HG03159 (cell line): Measurements from ENCODE around the gene PRR16.
A peak's percentile ranks its signal among the peaks of the same experiment; 100 is the strongest.

Source experiments
- ATAC-seq: cut with Tn5 transposase; IDR thresholded peaks from one replicate; pipeline ENCODE4 v1.9.1; 2021; ENCODE audit warnings: mild to moderate bottlenecking, moderate library complexity; ENCODE audit not compliant: unreplicated experiment

Gene PRR16

GRCh38 chr5:120512791-120513650 lies 48.9 kb downstream of the PRR16 start:
- no peak for ATAC-seq

GRCh38 chr5:120516805-120517204 lies 52.7 kb downstream of the PRR16 start:
- no peak for ATAC-seq

DNA sequence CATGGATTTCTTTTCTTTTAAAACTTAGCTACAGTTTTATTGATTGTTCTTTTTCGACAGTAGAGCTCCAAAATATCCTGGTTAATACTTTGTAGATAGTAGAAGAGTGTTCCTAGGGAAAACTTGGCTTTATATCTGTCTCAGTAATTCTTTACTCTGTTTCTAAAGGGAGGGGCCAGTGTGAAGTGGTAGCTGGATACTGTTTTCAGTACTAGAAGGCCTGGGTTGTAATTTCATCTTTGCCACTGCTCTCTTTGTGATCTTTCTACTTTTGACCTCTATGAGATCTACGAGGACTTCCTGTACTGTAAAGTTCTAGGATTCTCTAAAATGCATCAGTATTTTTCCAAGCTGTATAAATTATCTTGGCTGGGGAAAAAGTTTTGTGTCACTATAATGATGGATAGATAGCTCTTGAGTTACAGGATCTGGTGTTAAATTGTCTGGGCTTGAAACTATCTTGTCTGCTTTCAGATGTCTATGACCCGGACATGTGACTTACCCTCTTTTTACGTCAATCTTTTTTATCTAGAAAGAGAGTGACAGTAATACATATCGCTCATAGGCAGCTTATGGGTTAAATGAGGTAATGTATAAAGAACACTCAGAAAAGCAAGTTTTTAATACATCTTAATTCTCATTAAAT lies 53.6 kb downstream of the PRR16 start:
- ATAC-seq, result no peak

- ATAC-seq, result no peak
Measured at GRCh38 chr5:120518581-120518980, 54.5 kb downstream of the PRR16 start.

- ATAC-seq, result no peak
Measured at GRCh38 chr5:120527251-120527650, 63.2 kb downstream of the PRR16 start.

DNA sequence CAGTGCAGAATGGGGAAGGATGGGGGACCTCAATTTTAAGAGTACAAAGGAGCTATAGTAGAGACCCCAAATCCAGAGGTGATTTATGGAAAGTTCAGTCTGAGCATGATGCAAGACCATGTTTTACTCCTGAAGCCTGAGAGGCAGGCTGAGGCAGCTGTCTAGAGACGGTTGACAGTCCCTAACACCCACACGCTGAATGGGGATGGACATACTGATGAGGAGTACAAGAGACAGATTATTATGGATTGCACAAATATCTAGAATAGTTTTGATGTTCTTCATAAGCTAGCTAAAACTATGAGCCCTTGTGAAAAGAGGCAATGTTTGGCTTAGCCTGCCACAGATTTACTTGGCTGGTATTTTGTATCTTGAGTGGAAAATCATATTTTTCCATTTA lies 64.5 kb downstream of the PRR16 start:
- ATAC-seq, result no peak

DNA sequence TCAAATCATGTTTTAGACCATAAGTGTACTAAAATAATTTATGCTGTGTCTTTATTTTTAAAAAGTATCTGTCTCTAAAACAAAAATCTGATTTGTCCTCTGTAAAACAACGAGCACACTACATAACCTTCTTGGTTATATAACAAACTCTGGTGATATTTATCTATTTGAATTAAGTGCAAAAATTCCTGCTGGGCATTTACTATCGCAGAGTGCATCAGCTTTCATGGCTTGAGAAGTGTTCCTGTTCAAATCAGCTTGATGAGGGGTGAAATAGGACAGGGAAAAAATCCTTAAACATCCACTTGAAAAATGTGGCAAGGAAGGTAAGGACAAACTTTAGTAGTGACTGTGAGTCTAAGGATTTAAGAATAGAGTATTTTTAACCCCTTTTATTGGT lies 65.3 kb downstream of the PRR16 start:
- no peak for ATAC-seq

GRCh38 chr5:120531215-120531614 lies 67.1 kb downstream of the PRR16 start:
- ATAC-seq, result no peak

- ATAC-seq, result peak; percentile 58
Measured at GRCh38 chr5:120532835-120533234, 68.7 kb downstream of the PRR16 start.

DNA sequence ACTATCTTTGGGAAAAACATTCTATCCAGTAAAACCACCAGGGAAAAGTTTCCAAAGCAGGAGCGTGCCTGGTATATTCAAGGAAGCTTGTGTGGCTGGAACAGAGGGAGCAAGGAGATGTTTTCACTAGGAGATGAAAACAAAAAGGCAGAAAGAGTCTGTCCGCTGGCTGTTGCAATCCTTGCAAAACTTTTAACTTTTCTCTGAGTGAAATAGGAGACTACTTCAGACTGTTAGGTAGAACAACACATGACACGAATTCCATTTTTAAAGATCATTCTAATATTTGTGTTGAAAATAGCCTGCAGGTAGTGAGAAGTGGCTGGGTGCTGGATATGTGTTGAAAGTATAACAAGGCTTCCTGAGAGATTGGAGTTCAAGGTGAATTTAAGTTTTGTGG lies 69.5 kb downstream of the PRR16 start:
- ATAC-seq, result no peak

DNA sequence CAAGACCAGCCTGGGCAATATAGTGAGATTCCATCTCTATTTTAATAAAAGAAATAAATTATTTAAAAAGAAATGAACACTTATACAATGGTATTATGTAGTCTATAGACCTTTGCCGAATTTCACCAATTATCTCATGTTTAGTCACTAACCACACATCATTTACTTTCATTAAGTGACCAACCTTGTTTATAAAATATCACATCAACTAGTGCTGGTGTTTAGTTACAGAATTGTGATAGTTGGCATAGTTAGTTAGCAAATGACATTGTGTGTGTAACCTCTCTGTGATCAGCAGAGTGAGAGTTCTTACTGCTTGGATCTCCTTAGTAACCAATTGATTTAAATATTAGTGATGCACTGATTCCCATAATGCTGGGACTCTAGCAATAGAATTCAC lies 71.8 kb downstream of the PRR16 start:
- ATAC-seq, result no peak

GRCh38 chr5:120538149-120538548 lies 74.0 kb downstream of the PRR16 start:
- ATAC-seq, result no peak

GRCh38 chr5:120538644-120539043 lies 74.5 kb downstream of the PRR16 start:
- no peak for ATAC-seq

GRCh38 chr5:120539471-120539870 lies 75.4 kb downstream of the PRR16 start:
- no peak for ATAC-seq

DNA sequence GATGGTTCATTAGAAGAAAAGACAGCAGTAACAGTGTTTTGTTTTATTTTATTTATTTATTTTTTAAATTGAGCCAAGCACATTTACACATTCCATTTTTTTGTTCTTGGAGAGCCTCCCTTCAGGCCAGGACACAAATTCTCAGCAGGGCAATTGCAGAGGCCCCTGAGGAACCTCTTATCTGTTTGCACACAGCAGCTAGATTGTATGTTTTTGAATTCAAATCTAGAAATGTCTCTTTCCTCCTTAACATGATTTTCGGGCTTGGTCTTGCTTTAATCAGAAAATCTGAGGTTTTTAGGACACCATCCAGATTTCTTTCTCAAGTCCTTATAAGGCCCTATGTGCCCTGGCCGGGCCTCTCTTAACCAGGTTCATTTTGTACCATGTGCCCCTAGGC lies 76.0 kb downstream of the PRR16 start:
- ATAC-seq, result no peak

DNA sequence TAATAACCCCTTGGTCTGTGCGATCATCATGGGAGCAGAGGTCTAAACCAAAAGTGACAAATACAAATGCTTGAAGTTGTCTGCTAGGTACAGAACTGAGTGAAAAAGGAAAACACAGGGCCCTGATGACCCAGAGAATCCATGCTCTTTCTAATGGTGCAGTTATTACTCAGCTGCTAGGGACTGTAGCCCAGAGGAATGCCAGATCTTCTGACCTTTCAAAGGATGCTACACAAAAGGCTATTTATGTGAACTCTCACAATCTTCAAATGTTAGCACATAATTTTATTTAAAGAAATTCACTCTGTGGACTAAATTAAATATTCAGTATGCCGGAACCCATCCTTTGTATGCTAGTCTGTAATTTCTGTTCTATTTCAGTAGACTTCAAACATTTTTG lies 79.9 kb downstream of the PRR16 start:
- no peak for ATAC-seq

GRCh38 chr5:120545007-120545406 lies 80.9 kb downstream of the PRR16 start:
- ATAC-seq, result no peak

GRCh38 chr5:120545951-120546350 lies 81.9 kb downstream of the PRR16 start:
- ATAC-seq, result no peak

DNA sequence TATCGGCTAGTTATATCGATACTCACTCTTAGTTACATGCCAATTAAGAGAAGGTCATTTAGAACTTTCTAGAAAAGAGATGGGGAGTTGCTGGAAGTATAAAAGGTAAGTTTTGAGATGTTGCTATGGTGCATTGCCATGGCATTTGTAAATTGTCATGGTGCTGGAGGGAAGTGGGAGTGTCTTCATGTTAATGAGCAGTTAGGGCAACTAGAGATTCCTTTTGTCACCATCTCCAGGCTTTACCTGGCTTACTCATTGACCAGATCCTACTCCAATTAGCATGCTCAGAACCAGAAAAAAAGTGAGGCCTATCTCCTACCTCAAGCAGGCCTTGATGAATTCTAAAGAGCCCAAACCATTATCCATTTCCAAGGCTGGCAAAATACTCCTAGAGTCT lies 82.8 kb downstream of the PRR16 start:
- ATAC-seq, result no peak

GRCh38 chr5:120550358-120550757 lies 86.3 kb downstream of the PRR16 start:
- ATAC-seq, result no peak

GRCh38 chr5:120552638-120553037 lies 88.5 kb downstream of the PRR16 start:
- ATAC-seq, result no peak

DNA sequence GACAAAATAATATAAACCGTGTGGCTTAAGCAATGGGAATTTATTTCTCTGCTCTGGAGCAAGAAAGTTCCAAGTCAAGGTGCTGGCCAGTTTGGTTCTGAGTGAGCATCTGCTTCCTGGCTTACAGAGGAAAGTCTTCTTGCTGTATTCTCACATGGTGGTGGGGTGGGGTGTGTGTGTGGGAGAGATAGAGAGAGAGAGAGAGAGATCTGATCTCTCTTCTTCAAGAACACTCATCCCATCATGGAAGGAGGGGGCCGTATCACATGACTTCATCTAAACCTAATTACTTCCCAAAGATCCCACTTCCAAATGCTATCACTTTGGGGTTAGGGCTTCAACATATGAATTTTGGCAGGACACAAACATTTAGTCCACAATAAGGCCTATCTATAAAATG lies 91.2 kb downstream of the PRR16 start:
- no peak for ATAC-seq
